T-helper 1 cell (primary cell): Measurements from ENCODE around the gene ZNF407.
A peak's percentile ranks its signal among the peaks of the same experiment; 100 is the strongest.
"Not testable (repeated sequence)": the region's sequence is repeated elsewhere in the genome, so short reads cannot be mapped to it uniquely, and the experiment has no call there.

Source experiments
- DNase-seq, 5 donors: peaks; one replicate each; pipeline ENCODE4 v3.0.0-alpha.2; 2012 to 2020

Gene ZNF407

GRCh38 chr18:74942319-74942910, 344.7 kb downstream of the ZNF407 start:
- peak in 1 of 5 donors; percentile 48 for DNase-seq

- DNase-seq: no peak
Observed at GRCh38 chr18:74944676-74945075, 347.0 kb downstream of the ZNF407 start.

- DNase-seq: no peak
Observed at GRCh38 chr18:74945774-74946545, 348.3 kb downstream of the ZNF407 start.

- DNase-seq: no peak
Observed at GRCh38 chr18:74946646-74947375, 349.1 kb downstream of the ZNF407 start.

- DNase-seq: no peak
Observed at GRCh38 chr18:74947417-74947816, 349.7 kb downstream of the ZNF407 start.

GRCh38 chr18:74947875-74948274, 350.2 kb downstream of the ZNF407 start:
- no peak for DNase-seq

- no peak for DNase-seq
Observed at GRCh38 chr18:74949611-74950010, 351.9 kb downstream of the ZNF407 start.

- peak in 1 of 5 donors; percentile 13 for DNase-seq
Observed at GRCh38 chr18:74950479-74950878, 352.8 kb downstream of the ZNF407 start.

GRCh38 chr18:74951165-74951760, 353.6 kb downstream of the ZNF407 start:
- peak in 2 of 5 donors; percentile 8 to 40 for DNase-seq

- DNase-seq: no peak
Observed at GRCh38 chr18:74957588-74958224, 360.0 kb downstream of the ZNF407 start.

GRCh38 chr18:74959216-74959615, 361.5 kb downstream of the ZNF407 start:
- DNase-seq: no peak

- DNase-seq: no peak
Observed at GRCh38 chr18:74961596-74961995, 363.9 kb downstream of the ZNF407 start.

GRCh38 chr18:74963820-74964446, 366.3 kb downstream of the ZNF407 start:
- peak in 1 of 5 donors; percentile 27 for DNase-seq

- no peak for DNase-seq
Observed at GRCh38 chr18:74965682-74966081, 368.0 kb downstream of the ZNF407 start.

- no peak for DNase-seq
Observed at GRCh38 chr18:74967438-74967837, 369.8 kb downstream of the ZNF407 start.

- no peak for DNase-seq
Observed at GRCh38 chr18:74967979-74968378, 370.3 kb downstream of the ZNF407 start.

- DNase-seq: not testable (repeated sequence)
Observed at GRCh38 chr18:74971358-74971757, 373.7 kb downstream of the ZNF407 start.

GRCh38 chr18:74971776-74972175, 374.1 kb downstream of the ZNF407 start:
- DNase-seq: not testable (repeated sequence)

GRCh38 chr18:74972354-74972753, 374.7 kb downstream of the ZNF407 start:
- no peak for DNase-seq

- DNase-seq: no peak
Observed at GRCh38 chr18:74975001-74975400, 377.3 kb downstream of the ZNF407 start.

GRCh38 chr18:74976331-74976909, 378.8 kb downstream of the ZNF407 start:
- DNase-seq: no peak

GRCh38 chr18:74977041-74977440, 379.4 kb downstream of the ZNF407 start:
- no peak for DNase-seq
